Measurements from ENCODE around the gene TMCC1.
"Not testable (repeated sequence)": the region's sequence is repeated elsewhere in the genome, so short reads cannot be mapped to it uniquely, and the experiment has no call there.

TMCC1 gene

DNA sequence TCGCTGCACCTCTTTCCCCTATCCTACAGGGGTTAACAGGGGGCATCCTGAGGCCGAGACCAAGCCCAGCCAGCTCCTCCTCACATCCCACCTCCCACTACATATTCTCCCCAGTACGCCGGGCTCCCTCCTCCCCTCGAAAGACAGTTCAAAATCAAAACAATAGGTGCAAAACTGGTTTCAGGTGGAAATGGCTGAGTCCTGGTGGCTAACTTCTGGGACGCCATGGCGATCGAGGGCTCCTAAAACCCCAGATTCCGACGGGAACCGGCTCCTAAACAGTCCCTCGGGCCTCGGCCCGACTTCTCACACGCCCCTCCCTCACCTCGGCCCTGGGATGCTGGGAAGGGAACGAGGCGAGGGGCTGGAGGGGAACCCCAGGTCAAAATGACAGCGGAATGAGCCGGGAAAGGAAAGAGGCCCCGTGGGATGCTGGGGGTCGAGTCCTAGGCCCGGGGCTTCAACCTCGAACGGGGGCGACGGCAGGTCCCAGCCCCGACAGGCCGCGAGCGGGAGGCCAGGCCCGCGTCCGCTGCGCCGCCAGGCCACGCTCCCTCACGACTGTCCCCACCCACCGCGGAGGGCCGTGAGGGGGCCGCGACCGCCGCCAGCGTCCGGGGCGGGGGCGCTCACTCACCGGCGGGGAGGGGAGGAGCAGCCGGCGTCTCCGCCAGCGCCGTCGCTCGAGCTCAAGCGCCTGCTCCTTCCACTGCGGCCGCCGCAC lies 492 bp downstream of the TMCC1 start:
- no peak for FAIRE-seq
- peak; percentile 51 for DNase-seq (ENCODE audit: insufficient read length, low spot score)

DNA sequence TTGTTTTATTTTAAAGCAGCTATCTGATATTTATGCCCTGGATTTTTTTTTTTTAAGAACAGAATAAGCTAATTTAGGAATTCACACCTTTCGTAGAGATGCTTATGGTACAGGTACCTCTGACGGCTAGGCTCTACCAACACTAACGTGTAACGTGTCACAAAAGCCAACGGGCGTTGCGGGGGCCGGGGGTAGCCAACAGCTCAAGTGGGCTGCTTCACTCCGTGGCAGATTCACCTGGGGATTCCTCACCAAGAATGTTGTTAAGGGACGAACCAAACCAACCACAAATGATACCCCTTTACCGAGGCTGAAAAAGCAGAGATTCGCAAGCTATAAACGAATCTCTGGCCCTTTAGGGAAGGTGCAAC lies 1.0 kb downstream of the TMCC1 start:
- DNase-seq (ENCODE audit: insufficient read length, low spot score) (no peak), FAIRE-seq (no peak)

DNA sequence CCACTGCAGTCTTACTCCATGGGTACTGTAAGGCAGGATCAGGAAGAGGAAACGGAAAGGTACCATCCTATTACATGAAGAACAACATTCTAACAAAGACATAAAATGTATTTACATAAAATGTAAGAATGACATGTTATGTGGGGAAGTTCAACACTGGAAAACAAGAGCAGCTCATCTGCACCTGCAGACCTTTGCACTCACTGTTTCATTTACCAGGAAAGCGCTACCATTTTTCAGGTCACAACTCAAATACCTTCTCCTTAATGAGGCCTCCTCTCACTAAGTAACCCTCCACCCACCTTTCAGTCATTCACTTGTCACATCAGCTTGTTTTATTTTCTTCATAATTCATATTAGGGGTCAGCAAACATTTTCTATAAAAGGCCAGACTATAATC lies 2.6 kb downstream of the TMCC1 start:
- DNase-seq (ENCODE audit: insufficient read length, low spot score) (no peak), FAIRE-seq (no peak)

DNA sequence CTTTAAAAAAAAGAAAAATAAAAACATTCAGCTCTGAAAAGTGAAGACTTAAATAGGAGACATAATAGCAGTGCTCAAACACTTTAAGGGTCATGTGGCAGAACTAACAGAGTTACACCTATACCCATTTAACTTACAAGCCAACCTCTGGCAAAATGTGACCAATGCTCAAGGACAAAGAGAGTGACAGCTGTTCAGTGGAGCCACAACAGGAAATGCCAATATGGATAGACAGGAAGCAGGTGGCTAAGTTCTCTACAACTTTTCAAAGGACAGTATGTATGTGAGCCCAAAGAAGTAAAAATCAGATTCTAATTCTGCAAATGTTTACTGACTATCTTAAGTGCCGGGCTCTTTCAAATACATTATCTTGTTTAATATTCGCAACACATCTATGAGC lies 3.4 kb downstream of the TMCC1 start:
- FAIRE-seq: no peak
- DNase-seq (ENCODE audit: insufficient read length, low spot score): no peak

DNA sequence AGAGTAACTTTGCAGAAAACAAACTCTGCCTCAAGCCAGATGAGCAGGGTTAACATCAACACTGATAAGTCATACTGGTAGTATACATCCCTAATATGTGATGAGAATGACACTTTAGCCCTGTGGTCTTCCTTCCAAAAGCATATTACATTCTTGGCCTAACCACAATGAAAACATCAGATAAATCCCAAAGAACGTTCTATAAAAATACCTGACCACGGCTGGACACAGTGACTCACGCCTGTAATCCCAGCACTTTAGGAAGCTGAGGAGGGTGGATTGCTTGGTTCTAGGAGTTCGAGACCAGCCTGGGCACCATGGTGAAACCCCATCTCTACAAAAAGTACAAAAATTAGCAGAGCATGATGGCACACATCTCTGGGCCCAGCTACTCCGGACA lies 4.7 kb downstream of the TMCC1 start:
- DNase-seq (ENCODE audit: insufficient read length, low spot score) (peak; percentile 84), FAIRE-seq (peak; percentile 78)

DNA sequence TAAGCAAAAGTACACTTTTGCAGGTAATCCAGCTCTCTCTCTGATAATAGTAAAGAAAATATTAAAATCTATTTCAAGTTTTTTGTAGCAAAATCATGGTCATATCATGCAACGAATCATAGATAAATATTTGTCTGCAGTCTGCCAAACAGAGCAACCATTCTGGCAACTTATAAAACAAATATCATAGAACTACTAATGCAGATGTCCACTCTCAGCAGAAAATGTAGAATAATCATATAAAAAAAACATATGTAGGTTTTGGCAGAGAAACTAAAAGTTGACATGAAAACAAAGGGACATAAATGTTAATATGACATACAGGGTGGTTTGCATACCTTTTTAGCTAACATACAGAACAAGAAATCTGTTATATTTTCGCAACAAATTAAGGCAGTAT lies 12.2 kb downstream of the TMCC1 start:
- FAIRE-seq (no peak), DNase-seq (ENCODE audit: insufficient read length, low spot score) (no peak)

DNA sequence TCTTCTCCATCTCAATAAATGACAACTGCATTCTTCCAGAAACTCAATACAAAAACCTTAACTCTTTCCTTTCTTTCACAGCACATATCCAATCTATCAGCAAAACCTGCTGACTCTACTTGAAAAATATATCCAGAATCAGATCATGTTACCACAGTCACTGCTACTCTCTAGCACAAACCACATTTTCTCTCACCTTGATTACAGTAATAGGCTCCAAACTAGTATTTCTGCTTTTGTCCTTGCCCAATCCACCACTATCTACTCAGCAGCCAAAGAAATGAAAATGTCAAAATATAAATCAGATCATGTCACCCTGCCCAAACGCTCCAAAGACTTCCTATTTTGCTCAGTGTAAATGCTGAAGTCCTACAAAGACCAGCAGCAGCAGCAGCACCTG lies 15.2 kb downstream of the TMCC1 start:
- DNase-seq (ENCODE audit: insufficient read length, low spot score) (no peak), FAIRE-seq (no peak)

DNA sequence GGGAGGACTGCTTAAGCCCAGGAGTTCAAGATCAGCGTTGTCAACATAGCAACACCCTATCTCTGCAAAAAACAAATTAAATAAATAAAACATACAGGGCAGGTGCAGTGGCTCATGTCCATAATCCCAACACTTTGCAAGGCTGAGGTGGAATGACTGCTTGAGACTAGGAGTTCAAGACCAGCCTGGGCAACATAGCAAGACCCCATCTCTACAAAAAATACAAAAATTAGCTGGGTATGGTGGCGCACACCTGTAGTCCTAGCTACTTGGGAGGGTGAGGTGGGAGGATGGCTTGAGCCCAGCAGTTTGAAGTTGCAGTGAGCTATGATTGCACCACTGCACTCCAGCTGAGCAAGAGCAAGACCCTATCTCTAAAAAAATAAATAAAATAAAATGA lies 19.0 kb downstream of the TMCC1 start:
- FAIRE-seq; DNase-seq (ENCODE audit: insufficient read length, low spot score): not testable (repeated sequence)

DNA sequence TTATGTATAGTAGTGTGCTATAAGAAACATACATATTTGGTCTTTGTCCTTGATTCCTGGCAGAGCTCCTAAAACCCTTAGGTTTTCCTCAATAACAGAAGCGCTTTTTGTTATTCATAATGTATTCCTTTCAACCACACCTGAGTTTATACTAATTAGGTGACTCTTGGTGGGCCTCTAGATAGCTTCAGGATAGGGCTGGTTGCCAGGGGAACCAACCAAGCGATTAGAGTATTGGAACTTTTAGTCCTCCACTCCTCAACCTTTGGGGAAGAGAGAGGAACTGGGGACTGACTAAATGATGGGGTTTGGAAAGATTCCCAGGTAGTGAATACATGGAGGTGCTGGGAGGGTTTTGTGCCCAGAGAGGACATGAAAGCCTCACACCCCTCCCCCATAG lies 24.6 kb downstream of the TMCC1 start:
- FAIRE-seq (no peak), DNase-seq (ENCODE audit: insufficient read length, low spot score) (no peak)

DNA sequence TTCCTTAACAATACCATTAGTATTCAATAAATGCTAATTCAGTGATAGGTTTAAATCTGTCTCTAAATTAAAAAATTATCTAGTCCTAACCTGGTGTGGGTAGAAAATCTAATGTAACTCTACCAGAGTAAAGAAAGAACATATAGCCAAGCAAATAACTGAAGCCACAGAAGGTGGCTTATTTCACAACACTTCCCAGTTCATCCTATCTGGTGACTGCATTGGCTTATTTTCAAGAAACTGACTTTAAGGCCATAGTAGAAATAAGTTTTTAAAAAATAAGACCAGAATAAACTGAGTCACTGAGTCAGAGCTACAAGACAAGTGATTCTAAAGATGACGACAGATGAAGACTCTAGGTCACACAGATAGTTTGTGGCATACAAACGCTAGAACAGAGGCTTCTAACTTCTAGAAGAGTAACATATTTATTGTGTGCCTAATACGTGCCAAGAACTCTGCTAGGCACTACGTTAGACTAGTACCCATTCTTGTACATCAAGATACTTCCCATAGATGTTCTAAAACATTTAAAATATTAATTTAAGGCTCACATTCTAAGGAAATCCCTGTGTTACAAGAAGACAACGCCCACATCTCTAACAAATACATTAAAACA lies 25.9 kb downstream of the TMCC1 start:
- DNase-seq (ENCODE audit: insufficient read length, low spot score): no peak
- FAIRE-seq: no peak

DNA sequence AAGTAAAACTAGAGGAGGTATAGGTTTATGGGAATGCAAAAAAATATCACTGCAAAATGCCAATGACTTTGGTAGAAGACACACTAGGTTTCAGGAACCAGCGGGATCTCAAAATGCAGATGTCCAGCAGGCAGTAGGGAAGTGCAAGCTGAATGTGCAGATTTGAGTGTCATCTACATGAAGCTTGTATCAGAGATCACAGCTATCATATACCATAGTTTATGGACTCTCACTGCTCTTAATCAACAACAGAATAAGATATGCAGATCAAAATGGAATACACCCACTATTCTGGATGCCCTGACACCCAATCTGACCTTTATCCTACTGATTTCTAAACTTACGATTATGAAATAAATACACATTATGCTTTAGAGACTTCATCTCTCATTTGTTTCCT lies 27.7 kb downstream of the TMCC1 start:
- FAIRE-seq: no peak
- no peak for DNase-seq (ENCODE audit: insufficient read length, low spot score)

DNA sequence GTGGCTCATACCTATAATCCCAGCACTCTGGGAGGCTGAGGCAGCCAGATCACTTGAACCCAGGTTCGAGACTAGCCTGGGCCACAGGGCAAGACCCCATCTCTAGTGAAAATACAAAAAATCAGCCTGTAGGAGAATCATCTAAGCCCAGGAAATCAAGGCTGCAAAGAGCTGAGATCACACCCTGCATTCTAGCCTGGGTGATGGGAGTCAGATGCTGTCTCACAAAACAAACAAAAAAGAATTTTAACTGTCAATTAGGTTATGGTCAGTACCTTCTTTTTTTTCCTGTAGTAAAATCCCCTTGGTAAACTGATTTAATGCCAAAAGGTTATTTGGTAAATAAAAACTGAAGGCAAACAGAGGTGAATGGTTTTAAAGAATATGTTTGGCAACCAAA lies 29.0 kb downstream of the TMCC1 start:
- DNase-seq (ENCODE audit: insufficient read length, low spot score) (no peak), FAIRE-seq (no peak)

DNA sequence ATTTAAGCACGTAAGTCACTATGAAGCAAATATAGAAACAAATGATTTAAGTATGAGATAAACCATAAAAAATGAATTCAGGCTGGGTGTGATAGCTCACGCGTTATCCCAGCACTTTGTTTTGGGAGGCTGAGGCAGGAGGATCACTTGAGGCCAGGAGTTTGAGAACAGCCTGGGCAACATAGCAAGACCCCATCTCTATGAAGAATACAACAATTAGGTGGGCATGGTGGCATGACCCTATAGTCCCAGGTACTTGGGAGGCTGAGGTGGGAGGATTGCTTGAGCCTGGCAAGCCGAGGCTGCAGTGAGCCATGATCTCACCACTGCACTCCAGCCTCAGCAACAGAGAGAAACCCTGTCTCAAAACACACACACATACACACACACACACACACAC lies 34.2 kb downstream of the TMCC1 start:
- DNase-seq (ENCODE audit: insufficient read length, low spot score) (no peak), FAIRE-seq (no peak)

DNA sequence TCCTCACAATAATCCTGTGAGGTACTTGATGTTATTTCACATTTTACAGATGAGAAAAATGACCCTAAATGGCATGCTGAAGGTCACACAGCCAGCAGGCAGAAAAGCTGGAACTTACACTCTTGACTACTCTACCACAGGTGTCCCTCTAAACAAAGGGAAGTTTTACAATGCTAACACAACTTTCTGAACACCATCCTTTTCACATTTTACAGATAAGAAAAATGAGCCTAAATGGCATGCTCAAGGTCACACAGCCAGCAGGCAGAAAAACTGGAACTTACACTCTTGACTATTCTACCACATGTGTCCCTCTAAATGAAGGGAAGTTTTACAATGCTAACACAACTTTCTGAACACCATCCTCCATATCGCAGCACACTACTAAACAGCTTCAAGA lies 35.6 kb downstream of the TMCC1 start:
- DNase-seq (ENCODE audit: insufficient read length, low spot score) (no peak), FAIRE-seq (no peak)

DNA sequence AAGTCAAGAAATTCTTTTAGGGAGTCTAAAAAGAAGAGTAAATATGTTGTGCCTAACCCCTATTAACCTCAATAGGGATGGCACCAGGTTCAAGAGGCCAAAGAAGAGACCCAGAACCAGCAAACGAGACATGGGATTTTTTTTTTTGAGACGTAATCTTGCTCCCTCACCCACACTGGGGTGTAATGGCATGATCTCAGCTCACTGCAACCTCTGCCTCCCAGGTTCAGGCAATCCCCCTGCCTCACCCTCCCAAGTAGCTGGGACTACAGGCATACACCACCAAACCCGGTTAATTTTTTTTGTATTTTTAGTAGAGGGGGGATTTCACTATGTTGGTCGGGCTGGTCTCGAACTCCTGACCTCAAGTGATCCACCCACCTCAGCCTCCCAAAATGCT lies 36.7 kb downstream of the TMCC1 start:
- FAIRE-seq; DNase-seq (ENCODE audit: insufficient read length, low spot score): not testable (repeated sequence)

DNA sequence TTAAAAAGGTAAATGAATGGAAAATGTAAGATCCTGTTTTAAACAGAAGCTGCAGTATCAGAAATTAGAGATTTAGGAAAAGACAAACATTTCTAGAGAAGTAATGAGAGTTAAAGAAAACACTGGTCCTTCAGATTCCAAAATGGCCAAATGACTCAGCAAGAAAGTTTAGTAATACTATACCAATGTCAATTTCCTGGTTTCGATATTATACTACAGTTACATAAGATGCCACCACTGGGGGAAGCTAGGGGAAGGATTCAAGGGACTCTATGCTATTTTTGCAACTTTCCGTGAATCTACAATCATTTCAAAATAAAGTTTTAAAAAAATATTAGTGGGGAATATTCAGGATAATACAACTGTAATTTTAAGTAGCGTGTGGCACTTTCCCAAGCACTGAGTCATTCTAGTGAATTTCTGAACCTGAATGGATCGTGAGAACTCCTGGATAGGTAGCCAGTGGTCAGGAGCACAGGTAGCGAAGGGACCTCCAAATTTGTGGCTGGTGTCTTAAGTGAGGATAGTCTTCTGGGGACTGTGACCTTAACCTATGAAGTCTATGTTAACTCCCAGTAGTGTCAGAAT lies 37.6 kb downstream of the TMCC1 start:
- DNase-seq (ENCODE audit: insufficient read length, low spot score) (peak; percentile 35), FAIRE-seq (no peak)

DNA sequence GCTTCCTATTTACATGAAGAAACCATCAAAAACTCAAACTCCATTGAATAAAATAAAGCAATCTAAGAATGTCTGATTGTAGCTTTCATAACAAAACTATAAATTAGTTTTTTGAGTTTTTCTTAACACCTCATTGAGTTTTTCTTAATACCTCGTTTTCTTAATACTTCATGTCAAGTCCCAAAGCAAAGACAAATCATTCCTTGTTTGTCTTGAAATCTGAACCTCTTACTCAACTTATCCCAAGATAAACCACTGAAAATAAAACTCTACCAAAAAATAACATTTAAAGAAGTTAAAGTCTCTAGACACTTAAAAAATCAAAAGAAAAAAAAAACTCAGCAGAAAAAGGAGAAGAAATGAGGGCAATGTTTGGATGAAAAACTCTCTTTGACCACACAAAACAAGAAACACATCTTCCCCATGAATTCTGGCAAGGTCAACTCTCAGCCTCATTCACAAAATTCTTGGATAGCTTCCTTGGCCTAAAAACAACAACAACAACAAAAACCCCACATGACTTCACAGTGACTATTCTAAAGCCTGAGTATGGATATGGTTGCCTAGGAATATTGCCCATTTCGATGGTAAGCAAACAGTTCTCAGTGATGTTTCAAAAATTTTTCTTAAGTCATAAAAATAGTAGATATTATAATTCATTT lies 38.2 kb downstream of the TMCC1 start:
- no peak for FAIRE-seq
- no peak for DNase-seq (ENCODE audit: insufficient read length, low spot score)

DNA sequence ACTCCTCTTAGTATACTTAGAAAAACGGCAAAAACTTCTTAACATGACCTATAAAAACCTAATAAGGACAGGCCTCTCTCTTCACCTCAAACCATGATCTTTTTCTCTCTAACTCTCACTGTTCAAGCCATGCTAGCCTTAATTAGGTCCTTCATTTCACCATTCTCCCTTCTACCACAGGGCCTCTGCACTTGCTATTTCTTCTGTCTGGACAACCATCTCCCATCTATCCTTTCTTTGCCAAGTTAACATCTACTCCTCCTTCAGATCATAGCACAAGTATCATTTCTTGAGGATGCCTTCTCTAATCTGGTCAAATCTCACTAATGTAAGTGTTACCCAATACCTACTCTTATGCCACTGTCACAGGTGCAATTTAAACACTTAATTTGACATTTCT lies 39.1 kb downstream of the TMCC1 start:
- FAIRE-seq (no peak), DNase-seq (ENCODE audit: insufficient read length, low spot score) (no peak)

DNA sequence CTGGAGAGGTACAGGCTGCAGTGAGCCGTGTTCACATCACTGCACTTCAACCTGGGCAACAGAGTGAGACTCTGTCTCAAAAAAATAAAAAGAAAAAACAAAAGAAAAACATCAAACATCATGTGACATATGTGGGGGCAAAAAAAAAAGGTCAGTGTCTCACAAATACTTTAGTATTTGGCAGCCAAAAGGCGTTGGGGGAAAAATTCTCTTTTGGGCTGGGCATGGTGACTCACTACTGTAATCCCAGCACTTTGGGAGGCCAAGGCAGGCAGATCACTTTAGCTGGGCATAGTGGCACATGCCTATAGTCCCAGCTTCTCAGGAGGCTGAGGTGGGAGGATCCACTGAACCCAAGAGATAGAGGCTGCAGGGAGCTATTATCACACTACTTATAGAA lies 47.6 kb downstream of the TMCC1 start:
- DNase-seq (ENCODE audit: insufficient read length, low spot score): no peak
- peak; percentile 44 for FAIRE-seq

DNA sequence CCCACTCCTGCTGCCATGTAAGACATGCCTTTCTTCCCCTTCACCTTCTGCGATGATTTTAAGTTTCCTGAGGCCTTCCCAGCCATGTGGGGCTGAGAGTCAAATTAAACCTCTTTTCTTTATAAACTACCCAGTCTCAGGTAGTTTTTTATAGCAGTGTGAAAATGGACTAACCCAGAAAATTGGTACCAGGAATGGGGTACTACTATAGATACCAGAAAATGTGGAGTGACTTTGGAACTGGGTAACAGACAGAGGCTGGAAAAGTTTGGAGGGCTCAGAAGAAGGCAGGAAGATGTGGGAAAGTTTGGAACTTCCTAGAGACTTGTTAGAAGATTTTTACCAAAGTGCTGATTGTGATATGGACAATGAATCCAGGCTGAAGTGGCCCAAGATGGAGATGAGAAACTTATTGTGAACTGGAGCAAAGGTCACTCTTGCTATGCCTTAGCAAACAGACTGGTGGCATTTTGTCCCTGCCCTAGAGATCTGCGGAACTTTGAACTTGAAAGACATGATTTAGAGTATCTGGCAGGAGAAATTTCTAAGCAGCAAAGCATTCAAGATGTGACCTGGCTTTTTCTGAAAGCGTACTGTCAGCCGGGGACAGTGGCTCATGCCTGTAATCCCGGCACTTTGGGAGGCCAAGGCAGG lies 52.7 kb downstream of the TMCC1 start:
- no peak for DNase-seq (ENCODE audit: insufficient read length, low spot score)
- FAIRE-seq: no peak

DNA sequence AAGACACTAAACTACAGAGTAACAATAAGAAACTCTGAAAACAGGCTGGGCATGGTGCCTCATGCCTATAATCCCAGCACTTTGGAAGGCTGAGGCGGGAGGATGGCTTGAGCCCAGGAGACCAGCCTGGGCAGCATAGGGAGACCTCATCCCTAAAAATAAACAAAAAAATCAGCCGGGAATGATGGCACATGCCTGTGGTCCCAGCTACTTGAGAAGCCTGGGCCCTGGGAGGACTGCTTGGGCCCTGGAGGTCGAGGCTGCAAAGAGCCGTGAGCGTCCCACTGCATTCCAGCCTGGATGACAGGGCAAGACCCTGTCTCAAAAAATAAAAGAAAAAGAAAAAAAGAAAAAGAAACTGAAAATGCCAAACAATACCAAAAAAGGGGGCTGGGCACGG lies 55.4 kb downstream of the TMCC1 start:
- FAIRE-seq (no peak), DNase-seq (ENCODE audit: insufficient read length, low spot score) (no peak)
